GM20431 (cell line): ENCODE results near the gene RBP4.

Source experiments
- in situ Hi-C: fragments of 300-500 bp; cut with MseI, MboI; formaldehyde crosslinking; loops from one replicate; pipeline ENCODE4 v1.15.0; 2020; ENCODE audit warnings: low sequenced_read_pairs; ENCODE audit not compliant: unreplicated experiment

The RBP4 gene

DNA sequence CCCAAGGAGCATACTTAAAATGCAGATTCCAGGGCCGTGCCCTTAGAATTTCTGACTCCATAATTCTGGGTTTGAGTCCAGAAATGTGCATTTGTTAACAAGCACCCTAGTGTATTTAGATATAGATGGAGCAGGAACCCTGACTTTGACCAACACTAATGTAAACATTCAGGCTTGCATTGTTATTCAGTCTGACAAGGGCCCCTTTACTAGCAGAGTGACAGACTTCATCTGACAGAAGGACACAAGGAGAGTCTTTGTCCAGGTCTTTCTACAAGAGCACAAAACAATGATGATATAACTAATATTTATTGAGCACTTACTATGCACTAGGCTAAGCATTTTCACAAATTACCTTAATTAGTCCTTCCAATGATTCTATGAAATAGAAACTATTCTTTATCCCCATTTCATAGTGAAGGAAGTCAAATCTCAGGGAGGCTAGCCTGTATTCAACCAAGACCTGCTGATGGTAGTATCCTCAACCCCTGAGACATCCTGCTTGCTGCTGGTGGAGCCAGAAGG is 3.9 kb downstream of the RBP4 start:
- in situ Hi-C loops = no loop called here

DNA sequence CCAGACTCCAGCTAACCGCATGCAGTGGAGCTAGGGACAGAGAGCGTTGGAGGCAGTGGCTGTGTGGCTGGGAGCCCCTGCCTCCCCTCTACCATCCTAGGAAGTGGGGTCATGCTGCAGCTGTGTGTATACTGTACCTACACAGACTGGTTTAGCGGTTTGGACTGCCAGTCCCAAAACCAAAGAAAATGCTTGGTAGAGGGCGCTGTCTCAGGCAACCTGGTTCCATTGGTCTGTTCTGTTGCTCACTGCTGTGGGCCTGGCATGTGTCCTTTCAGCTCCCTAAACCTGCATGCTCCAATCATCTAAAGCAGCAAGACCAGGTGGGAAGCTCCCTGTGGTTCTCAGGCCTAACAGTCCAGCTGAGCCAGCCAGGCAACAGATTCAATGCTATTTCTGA is 4.5 kb downstream of the RBP4 start:
- in situ Hi-C loops = no loop called here

DNA sequence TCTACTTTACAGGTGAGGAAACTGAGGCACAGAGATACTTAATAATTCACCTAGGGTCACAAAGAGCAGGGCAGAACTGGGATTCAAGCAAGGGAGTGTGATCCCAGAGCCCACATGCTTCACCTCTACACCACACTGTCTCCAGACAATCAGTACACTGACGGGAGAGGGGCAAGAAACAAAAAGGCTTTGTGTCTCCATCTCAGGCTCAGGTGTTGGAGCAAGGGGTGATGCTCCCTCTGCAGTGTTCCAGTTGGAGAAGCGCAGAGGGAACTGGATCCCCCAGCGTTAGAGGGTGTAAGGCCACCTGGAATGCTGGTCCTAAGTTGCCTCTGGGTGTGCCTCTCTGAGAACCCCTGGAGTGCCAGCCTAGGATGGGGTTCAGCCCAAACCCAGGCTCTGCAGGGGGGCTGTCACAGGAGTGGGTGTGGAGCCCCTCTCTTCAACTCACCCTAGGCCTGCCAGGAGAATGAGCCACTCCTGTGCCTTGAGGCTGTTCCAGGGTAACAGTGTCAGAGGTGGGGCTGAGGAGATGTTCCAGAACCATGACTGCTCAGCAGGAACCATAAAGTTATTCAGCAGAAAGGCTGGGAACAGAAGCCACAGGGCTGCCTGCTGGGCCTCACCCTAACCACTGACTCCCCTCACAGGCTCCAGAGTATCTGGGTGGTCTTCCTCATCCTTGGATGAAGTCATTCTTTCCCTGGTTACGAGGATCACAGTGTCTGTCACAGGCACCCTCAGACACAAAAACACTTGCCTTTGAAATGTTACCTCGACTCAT is 5.5 kb downstream of the RBP4 start:
- in situ Hi-C loops = no loop called here

DNA sequence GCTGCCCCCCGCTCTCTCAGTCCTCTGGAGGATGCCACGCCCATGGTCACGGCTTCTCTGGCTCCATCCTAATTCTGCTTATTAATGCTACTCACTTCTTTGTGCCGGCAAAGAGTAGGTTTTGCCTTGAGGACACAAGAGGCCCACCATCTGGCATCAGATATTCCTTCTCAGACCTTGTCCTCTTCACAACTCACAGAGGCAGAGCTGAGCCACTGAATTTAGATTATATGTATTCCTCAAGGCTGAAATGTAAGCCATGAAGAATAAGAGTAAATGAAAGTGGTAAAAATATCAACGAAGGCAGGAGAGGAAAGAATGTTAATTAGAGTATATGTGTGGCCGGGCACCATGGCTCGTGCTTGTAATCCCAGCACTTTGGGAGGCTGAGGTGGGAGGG is 6.5 kb downstream of the RBP4 start:
- in situ Hi-C loops = no loop called here

DNA sequence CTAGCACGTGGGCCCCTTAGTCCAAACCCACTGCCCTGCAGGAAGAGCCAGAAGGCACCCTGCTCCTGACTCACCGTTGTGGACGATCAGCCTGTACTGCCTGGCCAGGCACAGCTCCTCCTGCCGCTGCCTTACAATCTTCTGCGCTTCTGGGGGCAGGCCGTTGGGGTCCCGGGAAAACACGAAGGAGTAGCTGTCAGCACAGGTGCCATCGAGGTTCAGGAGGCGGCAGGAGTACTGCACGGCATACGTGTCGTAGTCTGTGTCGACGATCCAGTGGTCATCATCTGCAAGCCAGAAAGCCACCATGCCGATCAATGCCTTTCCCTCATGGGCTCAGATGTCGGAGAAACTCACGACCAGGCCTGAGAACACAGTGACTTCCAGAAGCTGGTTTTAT is 7.3 kb downstream of the RBP4 start:
- in situ Hi-C loops = no loop called here

DNA sequence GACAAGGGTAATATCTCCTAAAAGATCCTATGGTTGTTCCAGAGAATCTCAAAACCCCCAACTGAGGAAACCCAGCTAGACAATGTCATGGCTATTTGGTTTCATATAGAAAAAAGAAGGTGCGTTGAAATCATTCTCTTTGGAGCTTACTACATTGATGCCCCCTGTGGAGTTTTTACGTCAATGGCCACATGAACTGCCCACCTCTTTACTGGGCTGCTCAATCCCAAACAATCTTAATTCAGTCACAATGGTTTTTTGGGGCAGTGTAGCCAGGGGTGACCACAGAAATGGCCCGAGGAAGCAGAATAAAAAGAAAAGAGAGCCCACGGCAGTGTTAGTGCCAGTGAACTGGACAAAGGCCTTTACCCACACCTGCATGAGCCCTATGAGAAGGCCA is 7.8 kb downstream of the RBP4 start:
- in situ Hi-C loops = no loop called here

DNA sequence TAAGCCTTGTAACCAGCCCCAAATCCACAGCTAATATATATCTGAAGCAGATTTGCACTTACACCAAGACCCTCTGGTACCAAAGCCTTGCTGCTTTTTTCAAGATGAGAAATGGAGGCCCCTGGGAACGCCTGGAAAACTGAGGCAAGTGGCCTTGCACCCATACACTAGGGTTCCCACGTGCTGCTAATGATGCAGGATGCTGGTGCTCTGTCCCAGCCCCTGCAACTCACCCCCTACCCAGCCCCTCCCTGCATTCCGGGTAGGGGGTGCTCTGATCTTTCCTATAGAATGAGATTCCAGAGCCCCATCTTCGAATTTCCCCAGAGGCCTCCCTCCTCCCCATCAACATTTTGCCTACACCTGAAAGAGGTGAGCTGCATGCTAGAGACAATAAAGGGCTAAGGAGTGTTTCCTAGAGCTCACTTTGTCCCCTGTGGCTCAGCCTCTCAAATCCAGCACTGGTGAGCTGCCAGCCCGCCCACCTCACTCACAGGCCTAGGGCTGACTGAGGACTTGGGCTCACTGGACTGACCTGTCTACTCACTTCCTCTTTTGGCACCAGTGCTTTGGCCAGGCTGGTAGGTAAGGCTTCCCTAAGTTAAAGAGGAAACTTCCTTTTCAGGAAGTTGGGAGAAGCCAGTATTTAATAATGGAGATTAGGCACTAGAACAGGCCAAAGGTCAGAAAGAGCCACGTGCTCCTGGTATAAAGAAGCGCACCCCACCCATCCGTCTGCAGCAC is 9.8 kb downstream of the RBP4 start:
- in situ Hi-C loops = no loop called here

DNA sequence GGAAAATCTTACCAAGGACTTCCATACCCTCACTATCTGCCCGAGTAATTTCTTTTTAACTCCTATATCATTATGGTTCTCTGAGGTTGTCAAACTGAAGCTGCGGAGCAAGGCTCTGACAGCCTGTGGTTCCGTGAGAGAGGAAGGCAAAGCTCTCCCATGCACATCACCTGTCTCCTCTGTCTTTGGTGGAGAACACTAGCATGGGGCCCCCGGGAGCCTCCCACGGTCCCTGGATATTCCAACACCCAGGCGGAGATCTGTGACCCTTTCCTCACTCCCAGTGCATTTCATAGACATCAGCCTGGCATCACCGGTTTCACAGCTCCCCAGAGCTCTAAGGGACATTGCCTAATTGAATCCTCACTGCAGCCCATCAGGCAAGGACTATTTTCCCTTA is 10.4 kb downstream of the RBP4 start:
- in situ Hi-C loops = no loop called here

DNA sequence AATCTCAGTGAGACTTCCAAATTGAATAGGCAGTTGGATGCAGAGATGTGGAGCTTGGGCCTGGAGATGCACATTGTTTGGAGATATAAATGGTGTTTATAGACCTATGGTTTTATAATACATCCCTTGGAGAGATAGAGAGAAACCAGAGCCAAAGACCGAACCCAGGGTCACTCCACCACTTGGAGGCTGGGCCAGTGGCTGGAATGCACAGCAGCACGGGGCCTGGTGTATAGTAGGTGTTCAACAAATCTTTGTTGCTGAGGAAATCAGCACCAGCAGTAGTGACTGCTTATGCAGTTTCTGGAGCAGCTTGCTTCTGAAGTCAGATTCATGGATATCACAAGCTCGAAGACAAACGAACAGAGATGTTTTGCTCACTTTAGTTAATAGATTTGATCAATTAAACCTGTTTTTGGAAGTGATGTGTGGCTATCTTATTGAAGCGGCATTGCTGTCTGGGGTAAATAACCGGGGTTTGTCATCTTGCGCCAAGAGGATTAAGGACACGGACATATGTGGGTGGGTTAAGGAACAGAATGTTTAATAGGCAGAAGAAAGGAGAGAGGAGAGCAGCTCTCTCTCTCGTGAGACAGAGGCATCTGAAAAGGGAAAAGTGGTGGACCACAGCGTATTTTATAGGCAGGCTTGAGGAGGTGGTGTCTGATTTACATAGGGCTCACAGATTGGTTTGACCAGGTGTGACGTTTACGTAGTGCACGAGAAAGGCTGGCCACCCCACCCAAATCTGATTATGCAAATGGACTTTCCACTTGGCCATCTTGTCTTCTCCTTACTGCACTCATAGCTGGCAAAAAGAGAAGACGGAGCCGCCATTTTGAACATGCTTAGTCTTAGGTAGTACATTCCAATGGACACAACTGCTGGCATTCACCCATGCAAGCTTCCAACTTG is 11.1 kb downstream of the RBP4 start:
- in situ Hi-C loops = no loop called here

DNA sequence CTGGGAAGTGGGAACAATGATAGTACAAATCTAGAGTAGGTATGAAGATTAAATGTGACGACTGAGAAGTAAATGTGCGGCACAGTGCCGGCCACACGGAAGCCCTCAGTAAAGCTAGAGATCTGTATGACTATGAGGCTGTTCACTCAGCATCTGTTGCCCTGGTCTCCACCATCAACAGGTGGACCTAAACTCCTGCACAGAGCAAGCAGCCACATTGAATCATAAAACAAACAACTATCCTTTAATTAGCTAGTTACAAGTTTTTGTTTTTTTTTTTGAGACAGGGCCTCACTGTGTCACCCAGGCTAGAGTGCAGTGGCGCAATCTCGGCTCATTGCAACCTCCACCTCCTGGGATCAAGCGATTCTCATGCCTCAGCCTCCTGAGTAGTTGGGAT is 16.6 kb downstream of the RBP4 start:
- in situ Hi-C loops = no loop called here

DNA sequence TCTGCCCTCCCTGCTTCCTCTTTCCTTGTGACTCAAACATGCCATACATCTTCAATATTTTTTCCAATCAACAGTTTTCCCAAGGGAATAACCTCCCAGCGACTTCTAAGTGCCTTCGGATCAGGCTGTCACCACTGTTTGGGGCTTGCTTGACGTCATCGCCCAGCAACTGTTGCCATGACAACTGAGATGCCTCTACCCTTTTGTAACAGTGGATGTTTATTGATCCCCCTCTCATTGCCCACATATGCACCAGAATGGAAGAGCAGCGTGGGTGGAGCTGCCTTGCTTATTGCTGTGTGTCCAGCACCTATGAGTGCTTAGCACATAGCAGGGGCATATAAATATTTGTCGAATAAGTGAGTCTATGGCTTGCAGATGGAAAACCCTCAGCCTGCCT is 20.2 kb downstream of the RBP4 start:
- in situ Hi-C loops = no loop called here

DNA sequence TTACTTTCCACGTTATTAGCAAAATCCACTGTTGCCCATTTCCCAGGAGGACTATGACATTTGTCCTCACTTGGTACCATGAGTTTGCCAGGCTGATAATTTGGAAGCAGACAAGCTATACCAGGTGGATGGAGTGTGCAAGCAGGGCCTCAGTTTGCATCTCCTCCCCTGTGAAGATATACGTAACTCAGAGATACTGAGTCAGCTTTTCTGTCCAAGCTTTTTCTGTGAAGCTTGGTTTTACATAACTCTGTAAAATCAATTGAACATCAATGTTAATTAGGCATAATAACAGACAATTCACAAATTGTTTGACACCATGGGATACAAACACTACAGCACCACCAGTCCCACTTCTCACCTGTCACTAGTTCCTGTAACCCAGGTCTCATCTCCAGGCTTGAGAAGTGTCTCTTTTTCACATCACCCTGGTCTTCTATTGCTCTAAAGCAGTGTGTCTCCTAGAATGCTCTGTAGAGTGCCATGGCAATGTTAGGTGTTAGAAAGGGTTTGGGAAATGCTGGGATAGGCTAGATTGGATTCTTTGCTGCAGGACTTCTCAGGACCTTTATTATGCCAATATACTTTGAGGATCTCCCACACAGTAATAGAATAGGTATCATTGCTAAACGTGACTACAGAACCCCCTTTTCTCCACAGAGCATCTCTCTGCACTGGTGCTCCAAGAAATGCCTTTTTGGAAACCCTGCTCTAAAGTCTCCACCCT is 20.9 kb downstream of the RBP4 start:
- in situ Hi-C loops = no loop called here

DNA sequence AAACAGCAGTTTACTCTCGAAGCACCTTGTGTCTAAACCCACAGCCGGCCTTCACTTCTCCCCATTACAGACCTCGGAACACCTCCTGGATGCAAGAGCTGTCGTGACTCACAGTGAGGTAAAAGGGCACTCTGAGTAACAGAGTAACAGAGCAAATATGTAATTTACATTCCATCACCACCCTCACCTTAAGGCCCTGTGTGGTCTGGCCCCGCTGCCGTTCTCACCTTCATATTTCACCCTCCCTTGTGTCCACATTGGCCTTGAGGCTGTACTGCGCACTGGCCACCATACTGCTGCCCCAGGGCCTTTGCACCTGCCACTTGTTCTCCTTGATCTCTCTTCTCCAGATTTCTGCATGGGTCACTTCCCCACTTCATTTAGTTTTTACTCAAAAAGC is 21.9 kb downstream of the RBP4 start:
- in situ Hi-C loops = no loop called here

DNA sequence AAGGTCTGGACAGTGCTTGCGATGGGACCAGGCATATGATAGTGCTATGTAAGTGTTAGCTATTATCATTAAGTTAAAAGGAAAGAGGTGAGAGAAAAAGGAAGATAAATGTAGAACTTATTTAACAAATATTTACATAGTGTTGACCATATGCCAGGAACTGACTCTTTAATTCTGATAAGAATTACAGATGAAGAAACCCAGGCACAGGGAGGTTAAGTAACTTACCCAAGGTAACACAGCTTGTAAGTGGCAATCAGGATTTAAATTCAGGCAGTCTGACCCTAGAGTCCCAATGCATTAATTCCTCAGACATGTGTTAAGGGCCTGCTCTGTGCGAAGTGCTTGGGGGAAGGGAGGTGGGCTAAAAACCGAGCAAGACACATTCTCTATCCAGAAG is 23.5 kb downstream of the RBP4 start:
- in situ Hi-C loops = no loop called here

DNA sequence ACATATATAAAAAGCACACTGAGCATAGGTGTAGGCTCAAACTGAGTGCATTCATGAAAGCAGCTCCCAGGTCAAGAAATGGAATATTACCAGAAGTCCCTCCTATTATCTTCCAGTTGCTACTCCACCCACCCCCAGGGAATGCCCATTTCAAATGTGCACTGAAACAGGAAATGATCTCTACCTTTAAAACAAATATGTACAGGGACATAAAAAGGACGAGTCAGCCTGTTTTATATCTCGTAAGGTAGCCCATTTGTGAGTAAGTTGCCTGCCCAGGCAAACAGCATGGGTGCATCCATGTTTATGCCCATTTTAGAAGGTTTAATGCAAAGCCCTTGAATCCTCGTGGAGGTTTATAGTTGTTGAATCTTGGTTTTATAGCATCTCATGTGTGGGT is 24.1 kb downstream of the RBP4 start:
- in situ Hi-C loops = no loop called here

DNA sequence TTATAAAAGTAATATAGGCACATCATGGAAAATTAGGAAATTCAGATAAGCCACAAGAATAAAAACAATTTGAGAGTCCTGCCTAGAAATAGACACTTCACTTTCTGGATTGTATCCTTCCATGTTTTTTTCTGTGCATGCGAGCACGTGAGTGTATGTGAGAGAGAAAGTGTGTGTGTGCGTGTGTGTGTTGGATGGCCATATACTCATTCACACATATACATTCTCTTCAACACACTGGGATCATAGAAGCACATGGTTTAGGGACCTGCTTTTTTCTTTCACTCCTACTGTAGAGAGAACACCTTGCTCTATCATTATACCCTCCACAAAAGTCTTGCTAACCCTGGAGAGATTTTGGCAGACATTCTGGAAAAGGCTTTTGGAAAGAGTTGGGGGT is 27.1 kb downstream of the RBP4 start:
- in situ Hi-C loops = no loop called here

DNA sequence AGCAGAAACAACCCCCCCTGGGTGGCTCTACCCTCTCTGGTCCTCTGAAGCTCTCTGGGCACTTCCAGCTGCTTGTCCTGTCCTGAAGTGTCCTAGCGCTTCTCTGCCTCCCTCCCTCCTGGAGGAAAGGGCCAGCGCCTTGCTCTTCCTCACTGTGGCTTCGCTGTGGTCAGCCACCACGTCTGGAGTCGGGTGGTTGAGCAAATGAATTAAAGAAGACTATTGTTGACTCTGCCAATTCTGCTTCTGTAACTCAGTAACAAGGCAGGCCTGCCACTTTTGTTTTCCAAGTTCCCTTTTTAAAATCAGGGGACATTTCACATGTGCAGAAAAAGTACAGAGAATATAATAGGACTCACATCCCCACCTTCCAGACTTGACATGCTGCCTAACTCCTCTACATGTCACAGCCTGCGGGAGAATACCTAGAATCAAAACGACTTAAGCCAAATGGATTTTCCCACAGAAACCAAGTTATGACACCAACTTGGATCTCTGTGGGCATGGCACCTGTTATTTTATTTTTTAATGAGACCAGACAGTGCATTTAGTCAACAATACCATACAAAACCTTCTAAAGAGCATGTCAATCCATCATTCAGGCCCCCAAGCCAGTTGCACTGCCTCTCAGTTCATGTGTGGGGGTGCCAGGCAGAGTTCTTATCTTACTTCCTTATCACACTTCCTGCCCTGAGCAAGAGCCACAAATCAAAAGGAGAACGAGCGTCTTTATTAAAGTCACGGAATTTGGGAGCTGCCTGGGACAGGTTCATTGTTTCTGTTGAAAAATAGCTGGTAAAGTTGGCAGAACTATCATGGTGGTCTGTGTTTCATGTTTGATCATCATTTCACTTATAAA is 27.8 kb downstream of the RBP4 start:
- in situ Hi-C loops = no loop called here

DNA sequence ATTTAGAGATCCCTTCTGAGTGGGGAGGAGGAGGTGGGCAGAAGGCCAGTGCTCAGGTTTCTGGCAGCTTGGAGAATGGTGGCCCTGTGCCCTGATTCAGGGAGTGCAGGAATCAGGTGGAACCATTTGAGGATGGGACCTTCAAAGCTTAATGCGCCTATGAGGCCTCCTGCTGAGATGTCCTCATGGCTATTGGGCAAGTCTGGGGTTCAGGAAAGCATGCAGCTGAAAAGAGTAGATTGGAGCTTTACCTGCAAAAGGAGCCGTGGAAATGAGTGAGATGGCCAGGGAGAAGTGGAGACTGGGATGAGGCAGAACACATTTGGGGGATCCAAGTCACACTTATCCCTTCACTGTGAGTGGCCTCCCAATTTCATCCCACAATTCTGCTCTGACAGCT is 28.4 kb downstream of the RBP4 start:
- in situ Hi-C loops = no loop called here

DNA sequence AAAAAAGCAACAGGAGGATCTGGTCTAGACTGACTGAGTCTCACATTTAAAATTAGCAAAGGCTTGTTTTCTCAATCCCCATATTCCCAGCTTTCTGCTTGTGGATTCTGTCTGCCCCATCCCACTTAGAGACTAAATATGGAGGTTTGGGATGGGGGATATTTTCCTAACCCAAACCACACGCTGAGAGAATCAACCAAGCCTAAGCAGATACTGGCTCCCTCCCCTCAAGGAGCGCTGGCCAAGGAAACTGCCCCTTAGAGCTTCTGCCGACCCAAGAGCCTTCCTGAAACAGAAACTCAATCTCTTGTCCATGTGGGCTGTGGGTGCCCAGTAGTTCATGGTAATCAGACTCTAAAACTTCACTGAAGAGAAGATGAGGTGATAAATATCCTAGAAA is 30.7 kb downstream of the RBP4 start:
- in situ Hi-C loops = no loop called here
